HG03460 (cell line): ENCODE results near the gene ALG13.
"Not testable (repeated sequence)": the region's sequence is repeated elsewhere in the genome, so short reads cannot be mapped to it uniquely, and the experiment has no call there.

ENCODE experiments used
- ATAC-seq: cut with Tn5 transposase; IDR thresholded peaks from one replicate; pipeline ENCODE4 v1.9.1; 2021; ENCODE audit not compliant: unreplicated experiment

ALG13 gene

GRCh38 chrX:111756486-111756885, 75.5 kb downstream of the ALG13 start:
- no peak for ATAC-seq

DNA sequence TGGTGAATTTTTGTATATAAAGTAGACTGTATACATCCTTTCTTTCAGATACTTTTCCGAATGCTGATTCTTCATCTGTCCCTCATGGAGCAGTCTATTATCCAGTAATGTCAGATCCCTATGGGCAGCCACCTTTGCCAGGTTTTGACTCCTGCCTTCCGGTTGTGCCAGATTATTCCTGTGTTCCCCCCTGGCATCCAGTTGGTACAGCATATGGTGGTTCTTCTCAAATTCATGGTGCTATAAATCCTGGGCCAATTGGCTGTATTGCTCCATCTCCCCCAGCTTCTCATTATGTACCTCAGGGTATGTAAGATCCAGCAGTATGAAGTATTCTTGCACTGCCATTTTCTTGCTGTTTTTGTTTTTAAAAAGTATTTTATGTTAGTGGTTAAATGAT, 78.7 kb downstream of the ALG13 start:
- no peak for ATAC-seq

GRCh38 chrX:111761578-111762135, 80.7 kb downstream of the ALG13 start:
- no peak for ATAC-seq

- no peak for ATAC-seq
Measured at GRCh38 chrX:111778591-111778990, 97.6 kb downstream of the ALG13 start.

GRCh38 chrX:111779582-111779981, 98.6 kb downstream of the ALG13 start:
- ATAC-seq: no peak

GRCh38 chrX:111784667-111785066, 103.7 kb downstream of the ALG13 start:
- no peak for ATAC-seq

GRCh38 chrX:111790054-111790453, 109.1 kb downstream of the ALG13 start:
- ATAC-seq: not testable (repeated sequence)
